Measurements from ENCODE around the gene NFATC3. TPM values are rescaled to one million over a fixed set of nuclear protein-coding genes. Genes with fewer than 3 reads are reported as not detected.

Gene NFATC3
- polyA plus RNA-seq, 4 donors: 32.0 to 38.1 (median 35.0) TPM

GRCh38 chr16:68265078-68265920 lies 180.1 kb downstream of the NFATC3 start:
- no peak for DNase-seq (ENCODE audit: low read depth in 4 of 4, low spot score in 3 of 4)

- DNase-seq (ENCODE audit: low read depth in 4 of 4, low spot score in 3 of 4): no peak
These were observed 182.6 kb downstream of the NFATC3 start for GRCh38 chr16:68267612-68268405.

GRCh38 chr16:68269793-68270192 lies 184.6 kb downstream of the NFATC3 start:
- no peak for DNase-seq (ENCODE audit: low read depth in 4 of 4, low spot score in 3 of 4)

- no peak for DNase-seq (ENCODE audit: low read depth in 4 of 4, low spot score in 3 of 4)
These were observed 185.2 kb downstream of the NFATC3 start for GRCh38 chr16:68270353-68270752.

- no peak for DNase-seq (ENCODE audit: low read depth in 4 of 4, low spot score in 3 of 4)
These were observed 187.5 kb downstream of the NFATC3 start for GRCh38 chr16:68272507-68273209.

- DNase-seq (ENCODE audit: low read depth in 4 of 4, low spot score in 3 of 4): no peak
These were observed 188.3 kb downstream of the NFATC3 start for GRCh38 chr16:68273459-68273858.

- no peak for DNase-seq (ENCODE audit: low read depth in 4 of 4, low spot score in 3 of 4)
These were observed 188.7 kb downstream of the NFATC3 start for GRCh38 chr16:68273896-68274295.

GRCh38 chr16:68274441-68274840 lies 189.3 kb downstream of the NFATC3 start:
- no peak for DNase-seq (ENCODE audit: low read depth in 4 of 4, low spot score in 3 of 4)

GRCh38 chr16:68275611-68276191 lies 190.5 kb downstream of the NFATC3 start:
- no peak for DNase-seq (ENCODE audit: low read depth in 4 of 4, low spot score in 3 of 4)

- no peak for DNase-seq (ENCODE audit: low read depth in 4 of 4, low spot score in 3 of 4)
These were observed 191.1 kb downstream of the NFATC3 start for GRCh38 chr16:68276223-68276622.

Other genes starting within 250 kb of the NFATC3 start
- gene THAP11, start 243.1 kb upstream of the NFATC3 start, polyA plus RNA-seq (ENCODE audit: insufficient read length in 4 of 4): 10 to 100 TPM; 27.7 to 34.1 (median 29.6) TPM
- gene NUTF2, start 238.4 kb upstream of the NFATC3 start, polyA plus RNA-seq (ENCODE audit: insufficient read length in 4 of 4): 100 to 1,000 TPM; 103 to 128 (median 126) TPM
- gene CENPT, start 237.7 kb upstream of the NFATC3 start, polyA plus RNA-seq (ENCODE audit: insufficient read length in 4 of 4): 10 to 100 TPM; 41.2 to 60.4 (median 44.7) TPM
- gene EDC4, start 212.3 kb upstream of the NFATC3 start, polyA plus RNA-seq (ENCODE audit: insufficient read length in 4 of 4): 100 to 1,000 TPM in 1 of 4 donors, 10 to 100 TPM in 3; 67.0 to 106 (median 83.7) TPM
- under 1 TPM in 3 of 4 donors, not detected in 1; 0.39 to 0.94 (median 0.93) TPM for gene NRN1L, start 200.5 kb upstream of the NFATC3 start, polyA plus RNA-seq (ENCODE audit: insufficient read length in 4 of 4)
- 10 to 100 TPM; 31.0 to 36.4 (median 34.3) TPM for gene PSKH1, start 192.1 kb upstream of the NFATC3 start, polyA plus RNA-seq (ENCODE audit: insufficient read length in 4 of 4)
- gene CTRL, start 153.5 kb upstream of the NFATC3 start, polyA plus RNA-seq (ENCODE audit: insufficient read length in 4 of 4): 1 to 10 TPM; 2.4 to 9.4 (median 5.6) TPM
- gene PSMB10, start 148.5 kb upstream of the NFATC3 start, polyA plus RNA-seq (ENCODE audit: insufficient read length in 4 of 4): 10 to 100 TPM; 20.3 to 31.6 (median 22.8) TPM
- gene LCAT, start 141.2 kb upstream of the NFATC3 start, polyA plus RNA-seq (ENCODE audit: insufficient read length in 4 of 4): 10 to 100 TPM; 13.1 to 29.4 (median 23.7) TPM
- 10 to 100 TPM; 32.7 to 61.6 (median 38.5) TPM for gene SLC12A4, start 116.7 kb upstream of the NFATC3 start, polyA plus RNA-seq (ENCODE audit: insufficient read length in 4 of 4)
- under 1 TPM in 2 of 4 donors, not detected in 2; 0.07 to 0.09 TPM for gene DPEP3, start 104.9 kb upstream of the NFATC3 start, polyA plus RNA-seq (ENCODE audit: insufficient read length in 4 of 4)
- 1 to 10 TPM in 2 of 4 donors, under 1 TPM in 2; 0.54 to 1.2 (median 0.94) TPM for gene DPEP2, start 85.9 kb upstream of the NFATC3 start, polyA plus RNA-seq (ENCODE audit: insufficient read length in 4 of 4)
- gene DPEP2NB, start 69.5 kb upstream of the NFATC3 start, polyA plus RNA-seq (ENCODE audit: insufficient read length in 4 of 4): not detected
- 10 to 100 TPM in 1 of 4 donors, 1 to 10 TPM in 3; 6.6 to 10.1 (median 9.4) TPM for gene DDX28, start 62.1 kb upstream of the NFATC3 start, polyA plus RNA-seq (ENCODE audit: insufficient read length in 4 of 4)
- 10 to 100 TPM in 3 of 4 donors, 1 to 10 TPM in 1; 9.8 to 15.8 (median 15.5) TPM for gene DUS2, start 62.1 kb upstream of the NFATC3 start, polyA plus RNA-seq (ENCODE audit: insufficient read length in 4 of 4)
- gene ESRP2, start 150.8 kb downstream of the NFATC3 start, polyA plus RNA-seq (ENCODE audit: insufficient read length in 4 of 4): 10 to 100 TPM in 3 of 4 donors, under 1 TPM in 1; 0.94 to 44.7 (median 28.3) TPM
- 10 to 100 TPM; 19.0 to 27.4 (median 22.2) TPM for gene PLA2G15, start 160.0 kb downstream of the NFATC3 start, polyA plus RNA-seq (ENCODE audit: insufficient read length in 4 of 4)
- 10 to 100 TPM; 15.0 to 19.6 (median 16.5) TPM for gene SLC7A6, start 179.2 kb downstream of the NFATC3 start, polyA plus RNA-seq (ENCODE audit: insufficient read length in 4 of 4)
- gene SLC7A6OS, start 225.6 kb downstream of the NFATC3 start, polyA plus RNA-seq (ENCODE audit: insufficient read length in 4 of 4): 10 to 100 TPM; 16.0 to 23.7 (median 21.9) TPM
- gene PRMT7, start 225.6 kb downstream of the NFATC3 start, polyA plus RNA-seq (ENCODE audit: insufficient read length in 4 of 4): 10 to 100 TPM; 46.3 to 66.6 (median 53.2) TPM